Skin of body (tissue), 2 donors: ENCODE results near the gene TRAF3. TPM values are rescaled to one million over a fixed set of nuclear protein-coding genes. Genes with fewer than 3 reads are reported as not detected.
"Not testable (repeated sequence)": the region's sequence is repeated elsewhere in the genome, so short reads cannot be mapped to it uniquely, and the experiment has no call there.

ENCODE experiments used
- DNase-seq: peaks from one replicate; lab custom pipeline; 2025; lab: John Stamatoyannopoulos, UW
- total RNA-seq: library from RNA; depleted of rRNA; stranded (reverse); fragments of >200 nt; gene quantifications from one replicate; pipeline ENCODE4 v1.2.3, GENCODE V29; 2014

TRAF3 gene
- total RNA-seq, 1 donor from 2014 or later, result 13.4 TPM

- DNase-seq, result no peak
These were observed 51.8 kb downstream of the TRAF3 start for GRCh38 chr14:102829016-102829548.

GRCh38 chr14:102830474-102831045 lies 53.3 kb downstream of the TRAF3 start:
- no peak for DNase-seq

- no peak for DNase-seq
These were observed 54.0 kb downstream of the TRAF3 start for GRCh38 chr14:102831163-102831804.

GRCh38 chr14:102833341-102833740 lies 56.1 kb downstream of the TRAF3 start:
- DNase-seq, result no peak

- no peak for DNase-seq
These were observed 56.7 kb downstream of the TRAF3 start for GRCh38 chr14:102833991-102834390.

GRCh38 chr14:102835959-102836358 lies 58.7 kb downstream of the TRAF3 start:
- no peak for DNase-seq

- DNase-seq, result not testable (repeated sequence)
These were observed 59.9 kb downstream of the TRAF3 start for GRCh38 chr14:102837120-102837519.

GRCh38 chr14:102838501-102838900 lies 61.3 kb downstream of the TRAF3 start:
- DNase-seq, result no peak

- no peak for DNase-seq
These were observed 62.9 kb downstream of the TRAF3 start for GRCh38 chr14:102840115-102840514.

GRCh38 chr14:102840771-102841528 lies 63.7 kb downstream of the TRAF3 start:
- no peak for DNase-seq

- DNase-seq, result no peak
These were observed 71.7 kb downstream of the TRAF3 start for GRCh38 chr14:102848830-102849525.

- no peak for DNase-seq
These were observed 72.5 kb downstream of the TRAF3 start for GRCh38 chr14:102849526-102850379.

GRCh38 chr14:102853648-102854047 lies 76.4 kb downstream of the TRAF3 start:
- no peak for DNase-seq

GRCh38 chr14:102854091-102854703 lies 76.9 kb downstream of the TRAF3 start:
- DNase-seq, result no peak

- DNase-seq, result no peak
These were observed 78.9 kb downstream of the TRAF3 start for GRCh38 chr14:102856179-102856578.

- DNase-seq, result no peak
These were observed 80.2 kb downstream of the TRAF3 start for GRCh38 chr14:102857444-102857843.

- DNase-seq, result no peak
These were observed 82.7 kb downstream of the TRAF3 start for GRCh38 chr14:102859911-102860310.

- no peak for DNase-seq
These were observed 85.0 kb downstream of the TRAF3 start for GRCh38 chr14:102862154-102862773.

GRCh38 chr14:102863381-102863780 lies 86.1 kb downstream of the TRAF3 start:
- no peak for DNase-seq

- DNase-seq, result not testable (repeated sequence)
These were observed 88.7 kb downstream of the TRAF3 start for GRCh38 chr14:102865916-102866315.
